Suprapubic skin (tissue), 4 donors: Measurements from ENCODE around the gene CACNB3.

Source experiments
- POLR2A ChIP-seq, 2 donors: fragments of 450-650 bp; IDR thresholded peaks; one replicate each; pipeline ENCODE4 v1.6.1; 2017; ENCODE audit warnings: antibody characterized with exemption in 2 of 2, mild to moderate bottlenecking in 2 of 2, moderate library complexity in 2 of 2
- POLR2AphosphoS5 ChIP-seq, 3 donors: sonication (generic); formaldehyde crosslinking; IDR thresholded peaks; one replicate each; pipeline ENCODE4 v1.6.1; 2017; ENCODE audit warnings: antibody characterized with exemption in 3 of 3
- TF ChIP-seq, protein P1 (sequence below), 2 donors: fragments of 200-600 bp in 1 of 2; fragments of 450-650 bp in 1 of 2; sonication (generic) in 1 of 2; IDR thresholded peaks; one replicate each; pipeline ENCODE4 v1.5.1; 2016 to 2019; ENCODE audit warnings: antibody characterized with exemption in 2 of 2, mild to moderate bottlenecking in 1 of 2, moderate library complexity in 1 of 2

DNA sequence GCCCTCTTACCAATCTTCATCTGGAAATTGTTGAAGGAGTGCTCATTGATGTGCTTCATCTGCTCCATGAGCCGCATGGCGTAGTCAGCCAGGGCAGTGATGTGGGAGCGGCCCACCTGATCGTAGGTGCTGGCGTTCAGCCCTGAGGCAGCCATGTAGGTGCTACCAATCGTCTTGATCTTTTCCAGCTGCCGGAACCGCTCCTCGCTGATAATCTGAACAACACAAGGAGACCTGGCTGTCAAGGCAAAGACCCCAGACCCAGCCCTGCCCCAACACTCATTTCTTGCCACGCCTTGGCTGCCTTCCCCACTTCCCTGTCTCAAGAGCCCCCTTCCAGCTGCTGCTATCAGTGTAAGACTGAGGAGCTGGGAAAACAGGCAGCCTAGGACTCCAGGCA, 47.5 kb upstream of the CACNB3 start:
- TF ChIP-seq, protein P1, sequence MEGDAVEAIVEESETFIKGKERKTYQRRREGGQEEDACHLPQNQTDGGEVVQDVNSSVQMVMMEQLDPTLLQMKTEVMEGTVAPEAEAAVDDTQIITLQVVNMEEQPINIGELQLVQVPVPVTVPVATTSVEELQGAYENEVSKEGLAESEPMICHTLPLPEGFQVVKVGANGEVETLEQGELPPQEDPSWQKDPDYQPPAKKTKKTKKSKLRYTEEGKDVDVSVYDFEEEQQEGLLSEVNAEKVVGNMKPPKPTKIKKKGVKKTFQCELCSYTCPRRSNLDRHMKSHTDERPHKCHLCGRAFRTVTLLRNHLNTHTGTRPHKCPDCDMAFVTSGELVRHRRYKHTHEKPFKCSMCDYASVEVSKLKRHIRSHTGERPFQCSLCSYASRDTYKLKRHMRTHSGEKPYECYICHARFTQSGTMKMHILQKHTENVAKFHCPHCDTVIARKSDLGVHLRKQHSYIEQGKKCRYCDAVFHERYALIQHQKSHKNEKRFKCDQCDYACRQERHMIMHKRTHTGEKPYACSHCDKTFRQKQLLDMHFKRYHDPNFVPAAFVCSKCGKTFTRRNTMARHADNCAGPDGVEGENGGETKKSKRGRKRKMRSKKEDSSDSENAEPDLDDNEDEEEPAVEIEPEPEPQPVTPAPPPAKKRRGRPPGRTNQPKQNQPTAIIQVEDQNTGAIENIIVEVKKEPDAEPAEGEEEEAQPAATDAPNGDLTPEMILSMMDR (IDR thresholded peaks at IDR 0.05): no peak
- TF ChIP-seq POLR2A (IDR thresholded peaks at IDR 0.05) (no peak), POLR2AphosphoS5 (IDR thresholded peaks at IDR 0.05) (no peak)
